ENCODE results near the gene TNFRSF1A. TPM values are rescaled to one million over a fixed set of nuclear protein-coding genes. Genes with fewer than 3 reads are reported as not detected.

The TNFRSF1A gene
- total and polyA plus RNA-seq, 9 of the 15 experiments (the other 6 are each of a cell fraction or from before 2014, with no cell fraction given): 0.76 to 43.5 (median 30.0) TPM

DNA sequence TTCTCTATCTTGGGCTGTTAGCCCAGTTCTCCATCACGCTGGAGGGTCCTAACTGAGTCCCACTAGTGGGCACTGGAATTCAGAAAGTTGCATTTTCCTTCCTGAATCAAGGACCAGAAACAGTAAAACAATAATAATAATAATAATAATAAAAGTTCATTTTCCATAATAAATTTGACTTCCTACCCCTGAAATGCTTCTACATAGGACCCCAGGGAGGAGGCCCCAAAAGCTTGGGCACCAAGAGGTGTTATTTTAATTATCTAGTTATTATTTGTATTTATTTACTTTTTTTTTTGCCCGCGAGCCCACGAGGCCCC is 21.1 kb upstream of the TNFRSF1A start (continued):
- TF ChIP-seq, protein P1, sequence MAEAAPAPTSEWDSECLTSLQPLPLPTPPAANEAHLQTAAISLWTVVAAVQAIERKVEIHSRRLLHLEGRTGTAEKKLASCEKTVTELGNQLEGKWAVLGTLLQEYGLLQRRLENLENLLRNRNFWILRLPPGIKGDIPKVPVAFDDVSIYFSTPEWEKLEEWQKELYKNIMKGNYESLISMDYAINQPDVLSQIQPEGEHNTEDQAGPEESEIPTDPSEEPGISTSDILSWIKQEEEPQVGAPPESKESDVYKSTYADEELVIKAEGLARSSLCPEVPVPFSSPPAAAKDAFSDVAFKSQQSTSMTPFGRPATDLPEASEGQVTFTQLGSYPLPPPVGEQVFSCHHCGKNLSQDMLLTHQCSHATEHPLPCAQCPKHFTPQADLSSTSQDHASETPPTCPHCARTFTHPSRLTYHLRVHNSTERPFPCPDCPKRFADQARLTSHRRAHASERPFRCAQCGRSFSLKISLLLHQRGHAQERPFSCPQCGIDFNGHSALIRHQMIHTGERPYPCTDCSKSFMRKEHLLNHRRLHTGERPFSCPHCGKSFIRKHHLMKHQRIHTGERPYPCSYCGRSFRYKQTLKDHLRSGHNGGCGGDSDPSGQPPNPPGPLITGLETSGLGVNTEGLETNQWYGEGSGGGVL (CRISPR knock-in tag; IDR thresholded peaks at IDR 0.05): no peak
- TF ChIP-seq SIX5 (IDR thresholded peaks at IDR 0.05; ENCODE audit: borderline replicate concordance in 1 of 2, insufficient read depth in 1 of 2, low read depth in 1 of 2, low read length in 2 of 2): no peak

DNA sequence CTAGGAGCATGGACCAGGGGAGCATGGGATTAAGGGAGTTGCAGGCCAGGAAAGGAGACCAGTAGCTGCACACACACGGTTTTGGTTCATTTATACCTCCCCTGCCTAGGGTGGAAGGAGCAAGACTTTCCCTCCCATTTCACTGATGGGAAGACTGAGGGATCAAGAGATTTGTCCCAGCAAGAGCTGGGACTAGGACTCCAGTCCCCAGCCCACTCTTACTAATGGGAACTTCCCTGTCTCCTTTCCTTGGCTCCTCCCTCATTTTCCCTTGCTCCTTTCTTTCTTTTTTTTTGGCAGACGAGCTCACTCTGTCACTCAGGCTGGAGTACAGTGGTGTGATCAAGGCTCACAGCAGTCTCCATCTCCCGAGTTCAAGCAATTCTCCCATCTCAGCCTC is 20.5 kb upstream of the TNFRSF1A start:
- no peak for ATAC-seq
- BruUV-seq (replicated peaks): no TSS peak
- H3K9me1 ChIP-seq (ENCODE audit: control insufficient read depth, insufficient read depth, low read length): no peaks in the 10 kb centered on the region
- POLR2A ChIA-PET: interaction anchor here (0.6 to 1.1 kb wide), 5 partner anchors 10 to 470 kb away, joined by 3 to 6 read pairs (median 3); partner anchors contain the start of gene LTBR
- intact Hi-C loops (cut with micrococcal nuclease) (no loop called here), in situ Hi-C loops (cut with MboI) (no loop called here)
- CTCF ChIA-PET (ENCODE audit: low intra/inter-chr PET ratio): no interaction called here
- no peaks in the 10 kb centered on the region for H3K79me2 ChIP-seq (ENCODE audit: control insufficient read depth, insufficient read depth, low read length)
- H3K27me3 ChIP-seq (ENCODE audit: control insufficient read depth in 2 of 2, insufficient read depth in 2 of 2, low read length in 2 of 2): no peaks in the 10 kb centered on the region
- no peak overlapping the region for H3K4me3 ChIP-seq
- H3K4me2 ChIP-seq (ENCODE audit: insufficient read depth, low read length): no peak overlapping the region
- FAIRE-seq: peak; percentile 48
- H2AFZ ChIP-seq (ENCODE audit: low read depth, low read length): 0 out of 2 replicates have a peak overlapping the region, but pooled peaks have one; percentile 40
- H3K36me3 ChIP-seq (ENCODE audit: control insufficient read depth, insufficient read depth, low read length): no peaks in the 10 kb centered on the region
- peaks cover 0 to 14% of the 10 kb centered on the region in 2 experiments; a peak in 3 of 5 replicates for H3K4me1 ChIP-seq (replicated peaks in 1 of 2; ENCODE audit: control insufficient read depth in 2 of 2, insufficient read depth in 2 of 2, low read length in 2 of 2)
- H4K20me1 ChIP-seq (replicated peaks; ENCODE audit: control insufficient read depth, insufficient read depth, low read length): no peaks in the 10 kb centered on the region
- H3K27ac ChIP-seq (ENCODE audit: extremely low read depth, low read depth, low read length): no peak overlapping the region
- TF ChIP-seq BCOR (IDR thresholded peaks at IDR 0.05) (peak; percentile 40; the same call in 1 of the 2 replicates), RBM25 (IDR thresholded peaks at IDR 0.05; ENCODE audit: low read depth, low read length, severe bottlenecking) (peak; percentile 78), ZNF217 (CRISPR knock-in tag; IDR thresholded peaks at IDR 0.05) (no peak)
- no peak for DNase-seq (ENCODE audit: extremely low read depth in 1 of 4, low spot score in 3 of 4)
- H3K9me3 ChIP-seq (replicated peaks; ENCODE audit: control insufficient read depth, insufficient read depth, low read depth, low read length): no peaks in the 10 kb centered on the region
- WGBS (ENCODE audit: insufficient coverage, low coverage, missing lambda C conversion rate): 38% methylated on average over 3 of the region's 3 CpGs
- H3K9ac ChIP-seq (ENCODE audit: insufficient read depth in 1 of 2, low read depth in 2 of 2, low read length in 2 of 2): no peak overlapping the region; a peak in 1 of 4 replicates

Data from K562 (cell line).